Measurements from ENCODE around the gene SAXO1. TPM values are rescaled to one million over a fixed set of nuclear protein-coding genes. Genes with fewer than 3 reads are reported as not detected.

Gene SAXO1
- total RNA-seq, 4 donors from 2014 or later, result not detected

DNA sequence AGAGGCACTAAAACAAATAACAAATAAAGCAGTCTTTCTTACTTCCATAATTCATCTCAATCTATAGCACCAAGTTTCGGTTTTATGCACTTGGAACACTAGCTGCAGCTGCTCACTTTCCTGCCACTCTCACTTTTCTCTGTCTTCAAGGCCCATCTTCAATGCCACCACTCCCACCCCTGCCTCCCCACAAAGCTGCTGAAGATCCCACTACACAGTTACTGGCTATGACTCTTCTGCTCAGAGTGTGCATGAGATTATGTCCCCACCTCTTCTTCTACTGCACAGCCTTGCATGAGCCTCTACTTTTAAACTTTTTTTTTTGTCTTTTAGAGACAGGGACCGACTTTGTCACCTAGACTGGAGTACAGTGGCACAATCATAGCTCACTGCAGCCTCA is 77.4 kb downstream of the SAXO1 start:
- DNase-seq, result no peak
- Histone ChIP-seq H3K27ac (no peak overlapping the region), H3K27me3 (no peaks in the 10 kb centered on the region), H3K36me3 (no peaks in the 10 kb centered on the region), H3K9me3 (no peaks in the 10 kb centered on the region), H3K4me3 (no peak overlapping the region), H3K4me1 (no peaks in the 10 kb centered on the region)
- no peak for TF ChIP-seq POLR2A (IDR thresholded peaks at IDR 0.05)
- TF ChIP-seq, protein P1, sequence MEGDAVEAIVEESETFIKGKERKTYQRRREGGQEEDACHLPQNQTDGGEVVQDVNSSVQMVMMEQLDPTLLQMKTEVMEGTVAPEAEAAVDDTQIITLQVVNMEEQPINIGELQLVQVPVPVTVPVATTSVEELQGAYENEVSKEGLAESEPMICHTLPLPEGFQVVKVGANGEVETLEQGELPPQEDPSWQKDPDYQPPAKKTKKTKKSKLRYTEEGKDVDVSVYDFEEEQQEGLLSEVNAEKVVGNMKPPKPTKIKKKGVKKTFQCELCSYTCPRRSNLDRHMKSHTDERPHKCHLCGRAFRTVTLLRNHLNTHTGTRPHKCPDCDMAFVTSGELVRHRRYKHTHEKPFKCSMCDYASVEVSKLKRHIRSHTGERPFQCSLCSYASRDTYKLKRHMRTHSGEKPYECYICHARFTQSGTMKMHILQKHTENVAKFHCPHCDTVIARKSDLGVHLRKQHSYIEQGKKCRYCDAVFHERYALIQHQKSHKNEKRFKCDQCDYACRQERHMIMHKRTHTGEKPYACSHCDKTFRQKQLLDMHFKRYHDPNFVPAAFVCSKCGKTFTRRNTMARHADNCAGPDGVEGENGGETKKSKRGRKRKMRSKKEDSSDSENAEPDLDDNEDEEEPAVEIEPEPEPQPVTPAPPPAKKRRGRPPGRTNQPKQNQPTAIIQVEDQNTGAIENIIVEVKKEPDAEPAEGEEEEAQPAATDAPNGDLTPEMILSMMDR (IDR thresholded peaks at IDR 0.05), result no peak

DNA sequence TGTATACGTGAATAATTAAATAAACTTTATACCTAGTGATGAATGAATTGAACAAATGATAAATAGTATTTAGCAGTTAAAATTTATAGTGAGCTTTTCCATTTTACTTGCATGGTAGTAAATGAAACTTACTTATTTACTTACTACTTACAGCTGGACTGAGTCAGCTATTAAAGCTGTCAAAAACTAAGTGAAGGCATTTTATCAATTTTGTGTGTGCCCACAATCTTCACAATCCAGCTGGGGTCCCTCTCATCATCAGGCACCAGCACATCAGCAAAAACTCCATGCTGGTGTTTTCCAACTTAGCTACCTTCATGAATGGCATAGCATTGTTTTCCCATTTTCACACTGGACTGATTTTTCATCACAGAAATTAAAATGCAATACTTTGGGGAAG is 81.1 kb downstream of the SAXO1 start:
- no peaks in the 10 kb centered on the region for H3K27me3 ChIP-seq
- no peaks in the 10 kb centered on the region for H3K4me1 ChIP-seq
- no peaks in the 10 kb centered on the region for H3K9me3 ChIP-seq
- no peak for TF ChIP-seq POLR2A (IDR thresholded peaks at IDR 0.05)
- TF ChIP-seq, protein P1 (IDR thresholded peaks at IDR 0.05), result no peak
- no peak for DNase-seq
- no peaks in the 10 kb centered on the region for H3K36me3 ChIP-seq
- no peak overlapping the region for H3K4me3 ChIP-seq
- no peak overlapping the region for H3K27ac ChIP-seq

DNA sequence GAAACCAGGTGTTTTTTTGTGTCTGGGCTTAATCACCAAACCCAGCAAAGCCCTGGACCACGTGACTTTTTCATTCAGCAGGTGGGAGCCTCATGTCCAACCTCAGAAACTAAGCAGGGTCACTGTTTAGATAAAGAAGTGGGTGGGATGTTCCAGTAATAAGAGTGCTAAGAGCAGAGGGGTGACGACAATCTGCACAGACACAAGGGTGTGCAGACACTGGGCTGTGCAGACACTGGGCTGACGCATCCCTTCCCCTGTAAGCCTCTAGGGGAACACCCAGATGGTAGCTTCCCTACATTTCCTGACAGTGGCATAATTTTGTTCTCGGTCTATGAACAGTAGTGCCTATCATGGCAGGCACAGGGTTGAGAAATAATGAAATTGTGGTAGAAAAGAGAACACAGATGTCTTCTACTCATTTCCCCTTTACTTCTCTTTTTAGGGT is 85.1 kb downstream of the SAXO1 start:
- Histone ChIP-seq H3K4me3 (no peak overlapping the region), H3K9me3 (no peaks in the 10 kb centered on the region), H3K27ac (no peak overlapping the region), H3K27me3 (no peaks in the 10 kb centered on the region), H3K4me1 (no peaks in the 10 kb centered on the region), H3K36me3 (no peaks in the 10 kb centered on the region)
- no peak for DNase-seq
- no peak for TF ChIP-seq POLR2A (IDR thresholded peaks at IDR 0.05)

DNA sequence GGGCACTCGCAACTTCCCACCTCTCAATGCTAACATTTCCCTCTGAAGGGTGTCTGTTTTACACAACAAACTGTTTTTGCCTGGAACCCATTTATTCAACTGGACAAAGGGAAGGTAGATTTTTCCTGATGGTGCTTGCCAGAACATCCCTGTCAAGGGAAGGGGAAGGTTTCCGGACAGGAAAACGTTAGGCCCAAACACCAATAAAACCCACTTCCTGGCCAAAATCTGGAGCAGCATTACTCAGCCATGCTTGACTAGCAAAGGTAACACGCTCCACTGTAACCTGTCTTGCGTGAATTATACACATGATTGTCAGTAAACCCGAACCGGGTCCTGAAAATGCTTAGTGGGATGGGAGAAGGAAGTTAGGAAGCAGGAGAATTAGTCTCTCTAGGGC is 90.2 kb downstream of the SAXO1 start:
- Histone ChIP-seq H3K9me3 (no peaks in the 10 kb centered on the region), H3K27me3 (no peaks in the 10 kb centered on the region), H3K4me1 (no peaks in the 10 kb centered on the region), H3K36me3 (no peaks in the 10 kb centered on the region), H3K4me3 (no peak overlapping the region), H3K27ac (no peak overlapping the region)
- no peak for DNase-seq
- TF ChIP-seq POLR2A (IDR thresholded peaks at IDR 0.05), result no peak
- TF ChIP-seq, protein P1 (IDR thresholded peaks at IDR 0.05), result no peak

DNA sequence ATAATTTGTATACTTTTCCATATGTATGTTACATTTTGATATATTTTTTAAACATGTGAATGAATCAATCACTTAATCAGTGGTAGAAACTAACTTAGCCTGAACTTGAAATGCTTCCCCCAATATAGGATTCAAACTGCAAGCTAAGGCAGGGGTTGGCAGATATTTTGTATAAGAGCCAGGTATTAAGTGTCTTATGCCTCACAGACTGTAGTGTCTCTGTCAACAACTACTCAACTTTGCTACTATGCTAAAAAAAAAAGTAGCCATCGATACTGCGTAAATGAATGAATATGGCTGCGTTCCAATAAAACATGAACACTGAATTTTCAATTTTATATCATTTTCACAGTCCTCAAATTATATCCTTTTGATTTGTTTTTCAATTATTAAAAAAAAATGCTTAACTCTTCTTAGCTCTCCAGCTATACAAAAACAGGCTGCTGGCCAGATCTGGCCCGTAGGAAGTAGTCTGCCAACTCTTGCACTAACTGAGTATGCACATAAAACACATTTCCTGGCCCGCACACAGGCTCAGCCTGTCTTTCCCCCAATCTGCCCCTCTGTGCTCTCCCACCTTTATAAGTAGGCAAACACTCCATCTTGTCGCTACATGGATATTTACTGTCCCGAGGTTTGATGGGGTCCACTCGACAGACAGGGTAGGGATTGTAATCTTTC is 91.8 kb downstream of the SAXO1 start:
- Histone ChIP-seq H3K9me3 (no peaks in the 10 kb centered on the region), H3K27ac (no peak overlapping the region), H3K4me1 (no peaks in the 10 kb centered on the region), H3K4me3 (no peak overlapping the region), H3K36me3 (no peaks in the 10 kb centered on the region), H3K27me3 (no peaks in the 10 kb centered on the region)
- TF ChIP-seq, protein P1 (IDR thresholded peaks at IDR 0.05), result no peak
- no peak for TF ChIP-seq POLR2A (IDR thresholded peaks at IDR 0.05)
- DNase-seq, result no peak

DNA sequence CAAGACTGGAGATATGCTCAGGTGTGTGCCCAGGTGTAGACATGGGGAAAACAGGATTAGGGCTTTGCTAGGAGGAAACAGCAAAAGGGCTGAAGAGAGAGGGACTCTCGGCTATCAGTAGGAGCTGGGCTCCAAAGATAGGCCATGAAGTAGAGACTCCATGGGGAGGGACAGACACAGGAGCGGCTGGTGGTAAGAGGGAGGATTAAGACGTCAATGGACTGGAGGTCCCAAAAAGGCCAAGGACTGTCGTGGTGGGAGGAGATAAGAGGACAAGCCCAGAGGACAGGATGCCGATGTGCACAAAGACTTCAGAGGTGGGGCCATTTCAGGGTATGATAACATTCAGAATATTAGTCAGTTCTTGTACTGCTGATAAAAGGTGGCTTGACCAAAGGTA is 93.1 kb downstream of the SAXO1 start:
- Histone ChIP-seq H3K9me3 (no peaks in the 10 kb centered on the region), H3K4me3 (no peak overlapping the region), H3K27ac (no peak overlapping the region), H3K36me3 (no peaks in the 10 kb centered on the region), H3K4me1 (no peaks in the 10 kb centered on the region), H3K27me3 (no peaks in the 10 kb centered on the region)
- TF ChIP-seq POLR2A (IDR thresholded peaks at IDR 0.05), result no peak
- TF ChIP-seq, protein P1 (IDR thresholded peaks at IDR 0.05), result no peak
- no peak for DNase-seq
